T-cell (primary cell): ENCODE results near the gene LGALS12. TPM values are rescaled to one million over a fixed set of nuclear protein-coding genes. Genes with fewer than 3 reads are reported as not detected.
"Not testable (repeated sequence)": the region's sequence is repeated elsewhere in the genome, so short reads cannot be mapped to it uniquely, and the experiment has no call there.

ENCODE experiments used
- ATAC-seq, 4 experiments: fragments of 200-7000 bp in 3 of 4; fragments of 150-1000 bp in 1 of 4; cut with Tn5 transposase; replicated peaks in 1 of 4; 1 replicate in 3 of 4; 2 replicates in 1 of 4; pipeline ENCODE4 v1.10.0; 2021; ENCODE audit warnings: moderate library complexity in 3 of 4, mild to moderate bottlenecking in 2 of 4, moderate number of reproducible peaks in 1 of 4
- CTCF ChIA-PET, 2 donors: fragments of 300-600 bp; sonication (Branson Sonifier 250); formaldehyde crosslinking; loops; one replicate each; lab custom pipeline; 2022; ENCODE audit warnings: antibody characterized with exemption in 2 of 2; lab: Charles Lee
- POLR2A ChIA-PET, 2 donors: fragments of 300-600 bp; sonication (Branson Sonifier 250); formaldehyde crosslinking; loops; one replicate each; lab custom pipeline; 2022; ENCODE audit warnings: antibody characterized with exemption in 2 of 2; lab: Charles Lee
- DNase-seq, 35 experiments: peaks; one replicate each; pipeline versions ENCODE4 v3.0.0 to v3.0.0-alpha.2; 2013 to 2023
- H3K27ac ChIP-seq: one replicate; pipeline ENCODE4 v1.5.1; 2013; ENCODE audit warnings: low read length
- H3K27me3 ChIP-seq, 2 experiments: replicated peaks in 1 of 2; 1 replicate in 1 of 2; 2 replicates in 1 of 2; pipeline versions ENCODE4 v1.6.1 to v1.7.0; 2013; ENCODE audit warnings: low read length in 1 of 2, mixed read lengths in 1 of 2; ENCODE audit not compliant: control insufficient read depth in 2 of 2, insufficient read depth in 2 of 2; ENCODE audit errors: extremely low read depth in 1 of 2
- H3K36me3 ChIP-seq, 2 donors: 1 replicate in 1 of 2; 2 replicates in 1 of 2; pipeline versions ENCODE4 v1.6.1 to v1.7.0; 2013; ENCODE audit warnings: low read length in 1 of 2; ENCODE audit not compliant: control insufficient read depth in 2 of 2, insufficient read depth in 1 of 2; ENCODE audit errors: extremely low read depth in 1 of 2
- H3K4me1 ChIP-seq, 2 experiments: 1 replicate in 1 of 2; 2 replicates in 1 of 2; pipeline versions ENCODE4 v1.6.1 to v1.7.0; 2013; ENCODE audit warnings: low read length in 2 of 2, mixed read lengths in 1 of 2; ENCODE audit not compliant: insufficient read depth in 2 of 2, control insufficient read depth in 1 of 2; ENCODE audit errors: extremely low read depth in 1 of 2
- H3K4me3 ChIP-seq, 2 donors: 1 replicate in 1 of 2; 2 replicates in 1 of 2; pipeline versions ENCODE4 v1.5.1 to v1.7.0; 2013; ENCODE audit warnings: mild to moderate bottlenecking in 2 of 2, low read length in 1 of 2, moderate library complexity in 1 of 2; ENCODE audit not compliant: control insufficient read depth in 1 of 2; ENCODE audit errors: extremely low read depth in 1 of 2
- H3K9me3 ChIP-seq: 2 replicates; pipeline ENCODE4 v1.7.0; 2013
- H3K27ac Mint-ChIP-seq, 2 donors: one replicate each; pipeline ENCODE4 v1.8.0; 2020 to 2021; ENCODE audit warnings: mild to moderate bottlenecking in 2 of 2, mixed read lengths in 2 of 2
- H3K27me3 Mint-ChIP-seq, 2 donors: one replicate each; pipeline ENCODE4 v1.8.0; 2021 to 2022; ENCODE audit warnings: mixed read lengths in 2 of 2
- H3K36me3 Mint-ChIP-seq: one replicate; pipeline ENCODE4 v1.8.0; 2021; ENCODE audit warnings: mixed read lengths
- H3K4me1 Mint-ChIP-seq, 3 donors: one replicate each; pipeline ENCODE4 v1.8.0; 2020 to 2022; ENCODE audit warnings: mixed read lengths in 3 of 3, mild to moderate bottlenecking in 1 of 3
- H3K4me3 Mint-ChIP-seq, 3 donors: one replicate each; pipeline ENCODE4 v1.8.0; 2020 to 2022; ENCODE audit warnings: mild to moderate bottlenecking in 3 of 3, mixed read lengths in 3 of 3, moderate library complexity in 3 of 3
- H3K9me3 Mint-ChIP-seq, 3 donors: one replicate each; pipeline ENCODE4 v1.8.0; 2020 to 2022; ENCODE audit warnings: mixed read lengths in 3 of 3
- WGBS: methylation state at CpG from one replicate; pipeline ENCODE4 v1.1.5; 2013; ENCODE audit warnings: missing lambda C conversion rate; ENCODE audit not compliant: insufficient coverage; 5-methylcytosine and 5-hydroxymethylcytosine counted together
- total RNA-seq, 35 experiments: library from RNA in 6 of 35; stranded (reverse) in 6 of 35; fragments of 120-200 nt in 1 of 35; gene quantifications; one replicate each; pipeline versions ENCODE4 v1.2.1 to v1.2.4 and lab custom pipeline; 2013 to 2026

Gene LGALS12
- total RNA-seq, 5 donors from 2014 or later (not counting 1 experiment from before 2014, with no cell fraction given), result not detected

- DNase-seq (peak in 19 of 35 experiments; percentile 12 to 73 (median 36)), ATAC-seq (peak; percentile 56 to 72 (median 58))
- peak within 1 kb of the TSS; percentile 92 for H3K27ac ChIP-seq
- no peaks in the 10 kb centered on the region for H3K27me3 ChIP-seq
- POLR2A ChIA-PET, result interaction anchor here (0.5 to 2.4 kb wide), 8 partner anchors 15 to 98 kb away, joined by 3 to 20 read pairs (median 4); partner anchors contain the start of gene PLAAT2 (in 1 of the 2)
- H3K27ac Mint-ChIP-seq, result peak within 1 kb of the TSS; percentile 98 to 99
- H3K27me3 Mint-ChIP-seq, result no peaks in the 10 kb centered on the region
- CTCF ChIA-PET, result interaction anchor here (0.5 to 1.8 kb wide), 8 partner anchors 13 to 101 kb away, joined by 3 to 10 read pairs (median 3); no protein-coding TSS in a partner anchor
- H3K4me3 Mint-ChIP-seq, result peak within 1 kb of the TSS; percentile 87 to 92 (median 91)
- no peaks in the 10 kb centered on the region for H3K9me3 ChIP-seq
- no peaks in the 10 kb centered on the region for H3K9me3 Mint-ChIP-seq
- H3K4me1 Mint-ChIP-seq, result peaks cover 84 to 90% (median 89%) of the 10 kb centered on the region in 3 donors
- H3K36me3 Mint-ChIP-seq, result peaks cover 12% of the 10 kb centered on the region
- H3K36me3 ChIP-seq, result peaks cover 0 to 11% of the 10 kb centered on the region in 2 donors
- peaks cover 40 to 84% of the 10 kb centered on the region in 2 experiments for H3K4me1 ChIP-seq
- 6% methylated on average over 5 of the region's 10 CpGs for WGBS
- peak within 1 kb of the TSS; percentile 72 to 84 for H3K4me3 ChIP-seq
Observed at GRCh38 chr11:63536669-63537292, 30.9 kb downstream of the LGALS12 start, which contains the start of gene PLAAT4. PLAAT4 (plus strand) TSS chr11:63536808; CDS start chr11:63536869, 61 bp downstream.

GRCh38 chr11:63537293-63538101 is 31.6 kb downstream of the LGALS12 start:
- DNase-seq, result no peak
- peak; percentile 41 to 52 (median 46) for ATAC-seq
- H3K4me1 ChIP-seq, result peaks cover 33 to 77% of the 10 kb centered on the region in 2 experiments
- peak overlapping the region; percentile 92 for H3K27ac ChIP-seq
- ChIA-PET POLR2A (interaction anchor here (0.9 to 2.4 kb wide), 5 partner anchors 14 to 46 kb away, joined by 3 to 20 read pairs (median 4); no protein-coding TSS in a partner anchor), CTCF (interaction anchor here (0.6 to 1.8 kb wide), 7 partner anchors 13 to 67 kb away, joined by 3 to 10 read pairs (median 3); no protein-coding TSS in a partner anchor)
- 44% methylated on average over 5 of the region's 8 CpGs for WGBS
- H3K9me3 Mint-ChIP-seq, result no peaks in the 10 kb centered on the region
- peaks cover 85 to 89% (median 88%) of the 10 kb centered on the region in 3 donors for H3K4me1 Mint-ChIP-seq
- peaks cover 15% of the 10 kb centered on the region for H3K36me3 Mint-ChIP-seq
- no peaks in the 10 kb centered on the region for H3K9me3 ChIP-seq
- peaks cover 0 to 13% of the 10 kb centered on the region in 2 donors for H3K36me3 ChIP-seq
- no peaks in the 10 kb centered on the region for H3K27me3 ChIP-seq
- H3K4me3 Mint-ChIP-seq, result peak overlapping the region; percentile 87 to 92 (median 91)
- H3K27me3 Mint-ChIP-seq, result no peaks in the 10 kb centered on the region
- peak overlapping the region; percentile 72 to 84 for H3K4me3 ChIP-seq
- peak overlapping the region; percentile 98 to 99 for H3K27ac Mint-ChIP-seq

DNA sequence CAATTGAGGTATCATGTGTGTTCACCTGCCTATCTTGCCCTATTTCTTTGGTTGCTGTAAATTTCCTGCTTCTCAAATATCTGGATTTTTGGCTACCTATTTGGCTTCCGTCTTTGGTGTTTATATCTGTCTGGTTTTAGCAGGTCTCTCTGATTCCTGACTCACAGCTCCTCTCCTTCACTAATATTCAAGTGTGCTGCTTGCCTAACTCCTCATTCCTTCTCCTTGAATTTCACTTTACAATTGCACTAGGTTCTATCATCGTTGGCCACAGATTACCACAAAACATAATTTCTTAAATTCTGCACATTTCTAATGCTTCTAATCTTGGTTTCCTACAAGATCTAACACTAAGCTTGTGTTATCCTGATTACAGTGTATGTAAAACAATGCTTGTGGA is 36.6 kb downstream of the LGALS12 start:
- H3K27me3 Mint-ChIP-seq, CTCF ChIA-PET, DNase-seq, ATAC-seq, H3K9me3 ChIP-seq, POLR2A ChIA-PET, H3K27me3 ChIP-seq, H3K9me3 Mint-ChIP-seq, H3K4me3 ChIP-seq: not testable (repeated sequence)
- Histone ChIP-seq H3K4me1 (peaks cover 10 to 41% of the 10 kb centered on the region in 2 experiments), H3K36me3 (peaks cover 8 to 60% of the 10 kb centered on the region in 2 donors), H3K27ac (peak overlapping the region; percentile 15)
- Mint-ChIP-seq H3K4me1 (peaks cover 64 to 68% (median 65%) of the 10 kb centered on the region in 3 donors), H3K27ac (peak overlapping the region; percentile 5 to 62), H3K4me3 (peak overlapping the region in 1 of 3 donors; percentile 26), H3K36me3 (peaks cover 57% of the 10 kb centered on the region)
- whole genome bisulfite sequencing, result 100% methylated on average over 1 of the region's 2 CpGs

DNA sequence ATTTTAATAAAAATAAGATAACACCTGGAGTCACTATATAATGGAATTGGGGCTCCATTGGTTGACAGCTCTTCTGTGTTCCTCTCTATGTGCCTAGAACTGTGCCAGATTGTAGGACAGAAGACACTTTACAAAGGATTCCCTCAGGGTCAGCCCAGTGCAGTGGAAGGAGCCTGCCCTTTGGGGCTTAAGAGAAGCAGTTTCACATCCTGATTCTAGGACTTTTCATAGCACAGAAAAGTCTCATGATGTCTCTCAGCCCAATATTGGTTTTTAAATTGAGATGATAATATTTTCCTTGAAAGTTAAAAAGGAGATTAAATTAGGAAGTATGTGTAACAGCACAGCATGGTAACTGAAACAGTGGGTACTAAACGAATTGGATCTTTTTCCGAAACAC is 37.8 kb downstream of the LGALS12 start:
- H3K4me1 Mint-ChIP-seq, result peaks cover 52 to 62% (median 54%) of the 10 kb centered on the region in 3 donors
- no peak for ATAC-seq
- no peak for DNase-seq
- no peaks in the 10 kb centered on the region for H3K27me3 ChIP-seq
- H3K4me3 Mint-ChIP-seq, result no peak overlapping the region
- no CpG with 5 or more reads among the region's 2 CpGs for WGBS
- H3K4me1 ChIP-seq, result peaks cover 2 to 29% of the 10 kb centered on the region in 2 experiments
- CTCF ChIA-PET, result no interaction called here
- H3K4me3 ChIP-seq, result no peak overlapping the region
- H3K9me3 ChIP-seq, result no peaks in the 10 kb centered on the region
- H3K9me3 Mint-ChIP-seq, result no peaks in the 10 kb centered on the region
- no peaks in the 10 kb centered on the region for H3K27me3 Mint-ChIP-seq
- no peak overlapping the region for H3K27ac ChIP-seq
- H3K36me3 ChIP-seq, result peaks cover 8 to 63% of the 10 kb centered on the region in 2 donors
- POLR2A ChIA-PET, result interaction anchor here (0.5 kb wide), 2 partner anchors 14 to 60 kb away, joined by 4 to 7 read pairs; no protein-coding TSS in a partner anchor
- peak overlapping the region; percentile 80 for H3K27ac Mint-ChIP-seq
- H3K36me3 Mint-ChIP-seq, result peaks cover 55% of the 10 kb centered on the region

DNA sequence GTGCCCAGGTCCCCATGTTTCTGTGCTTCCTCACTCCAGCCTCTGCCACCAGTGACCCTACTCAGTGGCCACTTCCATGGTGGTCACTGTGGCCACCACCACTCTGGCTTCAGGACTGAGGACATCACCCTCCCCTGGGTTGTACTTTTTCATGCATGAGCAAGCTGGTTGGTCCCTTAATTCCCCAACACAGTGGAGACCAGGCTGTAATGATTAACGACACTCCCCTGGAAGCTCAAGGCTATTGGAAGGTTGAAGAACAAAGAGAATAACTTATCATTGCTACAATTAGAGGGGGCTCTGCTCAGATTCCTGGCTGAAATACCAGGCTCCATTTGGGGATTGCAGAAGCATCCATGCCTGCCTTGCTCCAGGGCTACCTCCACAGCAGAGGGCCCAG is 41.2 kb downstream of the LGALS12 start:
- H3K36me3 ChIP-seq, result peaks cover 8 to 52% of the 10 kb centered on the region in 2 donors
- no CpG with 5 or more reads among the region's 1 CpG for WGBS
- H3K27me3 ChIP-seq, result no peaks in the 10 kb centered on the region
- peaks cover 4 to 26% of the 10 kb centered on the region in 2 experiments for H3K4me1 ChIP-seq
- H3K4me1 Mint-ChIP-seq, result peaks cover 37 to 57% (median 44%) of the 10 kb centered on the region in 3 donors
- H3K4me3 Mint-ChIP-seq, result no peak overlapping the region
- CTCF ChIA-PET, result interaction anchor here in 1 of 2 donors (0.6 kb wide), 1 partner anchor 66 kb away, joined by 3 read pairs; no protein-coding TSS in a partner anchor
- DNase-seq (no peak), ATAC-seq (no peak)
- H3K36me3 Mint-ChIP-seq, result peaks cover 46% of the 10 kb centered on the region
- H3K27ac ChIP-seq, result no peak overlapping the region
- no peaks in the 10 kb centered on the region for H3K27me3 Mint-ChIP-seq
- H3K9me3 ChIP-seq, result no peaks in the 10 kb centered on the region
- peak overlapping the region; percentile 44 to 68 for H3K27ac Mint-ChIP-seq
- no peaks in the 10 kb centered on the region for H3K9me3 Mint-ChIP-seq
- POLR2A ChIA-PET, result no interaction called here
- H3K4me3 ChIP-seq, result no peak overlapping the region

DNA sequence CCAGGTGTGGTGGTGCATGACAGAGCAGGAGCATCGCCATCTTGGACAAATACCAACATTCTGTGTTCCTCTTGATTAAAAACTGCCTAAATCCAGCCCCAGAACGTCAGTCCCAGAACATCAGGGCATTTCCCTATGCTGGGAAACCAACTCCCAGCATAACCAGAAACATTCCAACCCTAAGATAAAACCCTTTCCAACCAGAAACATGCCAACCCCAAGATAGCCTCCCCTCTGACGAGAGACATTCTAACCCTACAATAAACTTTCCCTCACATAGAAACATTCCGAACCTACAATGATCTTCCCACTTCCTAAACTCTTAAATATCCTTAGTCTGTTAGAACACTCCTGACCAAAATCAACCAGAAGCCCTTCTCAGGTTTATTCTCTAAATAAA is 42.3 kb downstream of the LGALS12 start:
- H3K27ac Mint-ChIP-seq, result peak overlapping the region; percentile 5 to 60
- ChIA-PET POLR2A (no interaction called here), CTCF (no interaction called here)
- Histone ChIP-seq H3K36me3 (peaks cover 8 to 44% of the 10 kb centered on the region in 2 donors), H3K27ac (peak overlapping the region; percentile 24), H3K4me1 (peaks cover 9 to 34% of the 10 kb centered on the region in 2 experiments), H3K4me3 (no peak overlapping the region), H3K27me3 (no peaks in the 10 kb centered on the region), H3K9me3 (no peaks in the 10 kb centered on the region)
- no peak for DNase-seq
- H3K4me1 Mint-ChIP-seq, result peaks cover 37 to 60% (median 44%) of the 10 kb centered on the region in 3 donors
- H3K36me3 Mint-ChIP-seq, result peaks cover 38% of the 10 kb centered on the region
- WGBS, result 96% methylated on average over 4 of the region's 4 CpGs
- ATAC-seq, result no peak
- no peak overlapping the region for H3K4me3 Mint-ChIP-seq
- H3K27me3 Mint-ChIP-seq, result no peaks in the 10 kb centered on the region
- H3K9me3 Mint-ChIP-seq, result no peaks in the 10 kb centered on the region
